GM12878 (cell line): Measurements from ENCODE around the gene FBXW8. TPM values are rescaled to one million over a fixed set of nuclear protein-coding genes. Genes with fewer than 3 reads are reported as not detected.

Source experiments
- ATAC-seq: fragments of 200-7000 bp; cut with Tn5 transposase; 3 replicates; pipeline ENCODE4 v1.9.1; 2020; ENCODE audit warnings: mild to moderate bottlenecking, moderate library complexity
- BruUV-seq: library from RNA; stranded (reverse); fragments of 400-500 nt; replicated peaks from 2 replicates; lab custom pipeline; 2021; lab: Mats Ljungman, UMichigan
- CTCF ChIA-PET: fragments of 300-600 bp; sonication (Branson Sonifier 250); formaldehyde crosslinking; extraction: SDS; loops from one replicate; lab custom pipeline; 2021; ENCODE audit warnings: inconsistent platforms; lab: Yijun Ruan, JAX
- POLR2A ChIA-PET: fragments of 350-600 bp; formaldehyde crosslinking; extraction: SDS; loops from one replicate; lab custom pipeline; 2021; ENCODE audit warnings: inconsistent platforms; lab: Charles Lee
- RAD21 ChIA-PET: fragments of 300-600 bp; sonication (Branson Sonifier 250); formaldehyde crosslinking; loops from one replicate; lab custom pipeline; 2023; ENCODE audit warnings: antibody characterized with exemption; ENCODE audit not compliant: unreplicated experiment; lab: Charles Lee
- SMC1A ChIA-PET: fragments of 300-600 bp; sonication (Branson Sonifier 250); formaldehyde crosslinking; loops from one replicate; lab custom pipeline; 2023; ENCODE audit not compliant: unreplicated experiment, uncharacterized antibody; lab: Charles Lee
- DNase-seq: peaks from one replicate; pipeline ENCODE4 v3.0.0-alpha.2; 2011; ENCODE audit warnings: low read depth, low spot score
- FAIRE-seq: peaks from 3 replicates; lab custom pipeline; 2011; peaks lifted over from hg19 to GRCh38; lab: Jason Lieb, UNC
- H2AFZ ChIP-seq: 2 replicates; pipeline ENCODE4 v1.6.0; 2011; ENCODE audit warnings: low read depth, low read length, control low read depth; ENCODE audit not compliant: control insufficient read depth
- H3K27ac ChIP-seq: 2 replicates; pipeline ENCODE4 v1.5.1; 2011; ENCODE audit warnings: control low read depth; ENCODE audit not compliant: control insufficient read depth, insufficient read depth
- H3K27me3 ChIP-seq, 2 experiments: replicated peaks in 1 of 2; 2 replicates each; pipeline versions ENCODE4 v1.6.0 to v1.6.1; 2011; ENCODE audit warnings: low read length in 1 of 2; ENCODE audit not compliant: control insufficient read depth in 2 of 2, insufficient read depth in 2 of 2
- H3K36me3 ChIP-seq, 2 experiments: 2 replicates each; pipeline ENCODE4 v1.5.1; 2011; ENCODE audit warnings: low read length in 1 of 2; ENCODE audit not compliant: control insufficient read depth in 2 of 2, insufficient read depth in 2 of 2
- H3K4me1 ChIP-seq: 2 replicates; pipeline ENCODE4 v1.6.1; 2011; ENCODE audit warnings: mild to moderate bottlenecking, low read length, moderate library complexity, mixed read lengths; ENCODE audit not compliant: control insufficient read depth, insufficient read depth
- H3K4me2 ChIP-seq: 2 replicates; pipeline ENCODE4 v1.6.0; 2011; ENCODE audit warnings: control low read depth; ENCODE audit not compliant: control insufficient read depth, insufficient read depth
- H3K4me3 ChIP-seq: fragments of 200-600 bp; sonication (generic); 2 replicates; pipeline ENCODE4 v1.5.1; 2016
- H3K79me2 ChIP-seq: 2 replicates; pipeline ENCODE4 v1.6.0; 2011; ENCODE audit warnings: low read length; ENCODE audit not compliant: control insufficient read depth, insufficient read depth
- H3K9ac ChIP-seq: 2 replicates; pipeline ENCODE4 v1.8.0; 2011; ENCODE audit warnings: low read length, control low read depth, mixed read lengths; ENCODE audit not compliant: control insufficient read depth, insufficient read depth
- H3K9me3 ChIP-seq: replicated peaks from 3 replicates; pipeline ENCODE4 v1.5.1; 2011; ENCODE audit warnings: mild to moderate bottlenecking, low read length; ENCODE audit not compliant: control insufficient read depth, insufficient read depth
- H4K20me1 ChIP-seq: 2 replicates; pipeline ENCODE4 v1.6.0; 2011; ENCODE audit not compliant: control insufficient read depth, insufficient read depth
- E2F4 ChIP-seq: IDR thresholded peaks from 2 replicates; pipeline ENCODE4 v1.6.1; 2012; ENCODE audit warnings: low read depth, low read length, improper control_type of control experiment
- NFYB ChIP-seq: IDR thresholded peaks from 2 replicates; pipeline ENCODE4 v1.6.1; 2011; ENCODE audit warnings: low read depth, mild to moderate bottlenecking, low read length, improper control_type of control experiment, moderate library complexity; ENCODE audit not compliant: insufficient read depth
- RAD21 ChIP-seq: IDR thresholded peaks from 2 replicates; pipeline ENCODE4 v1.6.1; 2011; ENCODE audit warnings: mild to moderate bottlenecking, low read depth, low read length, moderate library complexity; ENCODE audit not compliant: insufficient read depth
- RAD51 ChIP-seq: fragments of 450-650 bp; IDR thresholded peaks from 2 replicates; pipeline ENCODE4 v1.6.1; 2016; ENCODE audit warnings: moderate library complexity, mild to moderate bottlenecking, inconsistent platforms
- RCOR1 ChIP-seq: conservative IDR thresholded peaks from 2 replicates; pipeline ENCODE4 v1.6.1; 2012; ENCODE audit warnings: low read depth, low read length, improper control_type of control experiment
- SIX5 ChIP-seq: IDR thresholded peaks from 2 replicates; pipeline ENCODE4 v1.6.1; 2011; ENCODE audit warnings: mild to moderate bottlenecking, low read depth, low read length, moderate library complexity; ENCODE audit not compliant: severe bottlenecking
- ZBED1 ChIP-seq: IDR thresholded peaks from 2 replicates; pipeline ENCODE4 v1.6.1; 2016; ENCODE audit warnings: borderline replicate concordance
- ZNF207 ChIP-seq: fragments of 450-650 bp; IDR thresholded peaks from 2 replicates; pipeline ENCODE4 v1.6.1; 2014; ENCODE audit warnings: antibody characterized with exemption, mild to moderate bottlenecking, borderline replicate concordance
- WGBS: methylation state at CpG from one replicate; pipeline ENCODE4 v1.1.6; 2016; ENCODE audit warnings: low lambda C conversion rate; ENCODE audit not compliant: insufficient replicate concordance, insufficient coverage; ENCODE audit errors: missing lambda C conversion rate; 5-methylcytosine and 5-hydroxymethylcytosine counted together
- in situ Hi-C: fragments of 300-500 bp; cut with MboI; formaldehyde crosslinking; loops from 9 replicates; pipeline ENCODE4 v1.14.3; 2018; ENCODE audit warnings: mixed read lengths
- intact Hi-C: fragments of 100-400 bp; cut with micrococcal nuclease; formaldehyde crosslinking; loops from one replicate; pipeline ENCODE4 v1.14.2; 2022; ENCODE audit not compliant: unreplicated experiment
- polyA plus RNA-seq, 11 experiments: library from polyadenylated mRNA; depleted of rRNA in 4 of 11; unstranded in 6 of 11; stranded (reverse) in 5 of 11; fragments of >200 nt; fragmentation: Nextera tagmentation in 4 of 11; fragmentation: Illumina TruSeq in 1 of 11; extraction: Ambion mirVana in 4 of 11; extraction: Trizol in 1 of 11; gene quantifications; 1 replicate in 1 of 11; 2 replicates in 10 of 11; pipeline versions ENCODE4 v1.2.1 to v1.2.3, GENCODE V29; 2011 to 2016; ENCODE audit warnings: inconsistent platforms in 2 of 11, missing spikeins in 2 of 11, low read depth in 1 of 11
- total RNA-seq, 4 experiments: library from RNA; depleted of rRNA in 3 of 4; stranded (reverse); fragments of >200 nt in 3 of 4; fragmentation: Illumina TruSeq in 1 of 4; extraction: Trizol in 1 of 4; gene quantifications; 2 replicates each; pipeline versions ENCODE4 v1.2.1 to v1.2.3, GENCODE V29; 2013 to 2021

The FBXW8 gene
- total and polyA plus RNA-seq, 10 of the 15 experiments (the other 5 are each of a cell fraction or from before 2014, with no cell fraction given): 0.49 to 7.5 (median 4.4) TPM

- Histone ChIP-seq H3K9ac (no peak overlapping the region), H3K9me3 (no peaks in the 10 kb centered on the region), H2AFZ (no peak overlapping the region), H3K4me2 (no peak overlapping the region), H3K4me3 (no peak overlapping the region), H3K36me3 (peaks cover 0 to 5% of the 10 kb centered on the region in 2 experiments; a peak in 2 of 4 replicates), H3K79me2 (no peaks in the 10 kb centered on the region), H3K27me3 (no peaks in the 10 kb centered on the region), H3K27ac (no peak overlapping the region), H4K20me1 (no peaks in the 10 kb centered on the region), H3K4me1 (peaks cover 7% of the 10 kb centered on the region)
- no TSS peak for BruUV-seq
- no peak for TF ChIP-seq NFYB
- TF ChIP-seq ZBED1: no peak
- TF ChIP-seq RAD21: no peak
- no peak for TF ChIP-seq ZNF207
- TF ChIP-seq SIX5: no peak
- TF ChIP-seq RAD51: no peak
- TF ChIP-seq E2F4: no peak
- TF ChIP-seq RCOR1: no peak
- SMC1A ChIA-PET: interaction anchor here (1.2 kb wide), 1 partner anchor 9 kb away, joined by 4 read pairs; no protein-coding TSS in a partner anchor
- POLR2A ChIA-PET: no interaction called here
- 86% methylated on average over 18 of the region's 18 CpGs for whole genome bisulfite sequencing
- no peak for ATAC-seq
- FAIRE-seq: no peak
- RAD21 ChIA-PET: no interaction called here
- no peak for DNase-seq
- CTCF ChIA-PET: no interaction called here
- intact Hi-C loops: no loop called here
- in situ Hi-C loops: no loop called here
Measured at GRCh38 chr12:117047810-117048584, 137.2 kb downstream of the FBXW8 start.
